Breast epithelium (tissue), 4 donors: Measurements from ENCODE around the gene MYO1D. TPM values are rescaled to one million over a fixed set of nuclear protein-coding genes. Genes with fewer than 3 reads are reported as not detected.

Experiments used
- DNase-seq, 2 donors: peaks; one replicate each; pipeline ENCODE4 v3.0.0-alpha.2; 2019; ENCODE audit warnings: low spot score in 2 of 2
- H3K27ac ChIP-seq, 2 donors: fragments of 200-600 bp; sonication (generic) in 1 of 2; one replicate each; pipeline ENCODE4 v1.5.1; 2016 to 2019; ENCODE audit warnings: mild to moderate bottlenecking in 1 of 2
- H3K27me3 ChIP-seq, 2 donors: fragments of 200-600 bp; sonication (generic) in 1 of 2; one replicate each; pipeline versions ENCODE4 v1.5.1 to v1.6.0; 2017 to 2019; ENCODE audit warnings: control low read depth in 1 of 2, mild to moderate bottlenecking in 1 of 2
- H3K36me3 ChIP-seq: fragments of 200-600 bp; one replicate; pipeline ENCODE4 v1.5.1; 2019
- H3K4me1 ChIP-seq, 2 donors: fragments of 200-600 bp; sonication (generic); one replicate each; pipeline ENCODE4 v1.5.1; 2016 to 2019; ENCODE audit warnings: control low read depth in 1 of 2
- H3K4me3 ChIP-seq, 3 donors: fragments of 200-600 bp; sonication (generic); 1 replicate in 2 of 3; 2 replicates in 1 of 3; pipeline ENCODE4 v1.5.1; 2016 to 2019; ENCODE audit warnings: mild to moderate bottlenecking in 3 of 3, moderate library complexity in 2 of 3
- H3K9me3 ChIP-seq, 2 donors: fragments of 200-600 bp; sonication (generic) in 1 of 2; one replicate each; pipeline ENCODE4 v1.5.1; 2016 to 2019; ENCODE audit warnings: control low read depth in 1 of 2
- POLR2A ChIP-seq: fragments of 450-650 bp; IDR thresholded peaks from one replicate; pipeline ENCODE4 v1.6.1; 2016; ENCODE audit warnings: antibody characterized with exemption, mild to moderate bottlenecking, moderate library complexity
- POLR2AphosphoS5 ChIP-seq, 3 donors: sonication (generic); formaldehyde crosslinking; IDR thresholded peaks; one replicate each; pipeline ENCODE4 v1.6.1; 2017; ENCODE audit warnings: antibody characterized with exemption in 3 of 3
- intact Hi-C: fragments of 100-400 bp; cut with DNase I; formaldehyde crosslinking; loops from one replicate; pipeline ENCODE4 v1.15.1; 2023; ENCODE audit warnings: low total_unique reads
- total RNA-seq, 3 donors: library from RNA; depleted of rRNA; stranded (reverse); fragments of >200 nt; gene quantifications; one replicate each; pipeline ENCODE4 v1.1.0, GENCODE V29; 2016
- TF ChIP-seq, protein P1 (sequence below), 3 donors: fragments of 450-650 bp; IDR thresholded peaks; one replicate each; pipeline ENCODE4 v1.5.1; 2016 to 2017; ENCODE audit warnings: antibody characterized with exemption in 3 of 3, mild to moderate bottlenecking in 3 of 3, moderate library complexity in 3 of 3

The MYO1D gene
- total RNA-seq, 3 donors from 2014 or later: 54.4 to 114 (median 76.7) TPM

DNA sequence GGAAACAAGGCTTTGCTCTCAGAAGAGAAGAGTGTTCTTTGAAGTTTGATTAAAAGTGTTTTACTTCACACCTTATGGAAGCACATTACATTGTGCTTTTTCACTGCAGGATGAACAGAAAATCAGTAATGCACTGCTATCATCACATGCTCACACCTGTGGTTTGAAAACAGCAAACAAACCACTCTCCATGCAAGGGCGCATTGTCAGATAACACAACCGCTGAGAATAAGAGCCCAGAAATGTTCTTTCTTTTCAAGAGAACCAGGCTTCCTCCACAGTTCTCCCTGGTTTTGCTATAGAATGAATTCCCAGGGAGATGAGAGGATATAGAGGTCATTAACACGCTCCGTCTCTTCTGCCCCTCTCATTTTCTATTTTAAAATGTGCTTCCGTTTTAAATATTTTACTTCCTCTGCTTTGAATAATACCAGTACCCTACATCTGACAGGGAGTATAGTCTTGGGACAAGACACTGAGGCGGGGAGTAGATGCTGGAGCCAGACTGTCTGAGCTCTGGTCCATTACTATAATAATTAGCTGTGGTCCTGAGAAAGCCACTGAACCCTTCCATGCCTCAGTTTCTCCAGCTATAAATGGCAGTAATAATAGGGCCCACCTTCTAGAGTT lies 318.5 kb downstream of the MYO1D start:
- no peak for DNase-seq
- Histone ChIP-seq H3K4me1 (no peaks in the 10 kb centered on the region), H3K4me3 (no peak overlapping the region), H3K36me3 (no peaks in the 10 kb centered on the region), H3K27ac (no peak overlapping the region), H3K27me3 (no peaks in the 10 kb centered on the region), H3K9me3 (no peaks in the 10 kb centered on the region)
- intact Hi-C loops: no loop called here
- TF ChIP-seq POLR2AphosphoS5 (IDR thresholded peaks at IDR 0.05): no peak
- no peak for TF ChIP-seq POLR2A
- TF ChIP-seq, protein P1, sequence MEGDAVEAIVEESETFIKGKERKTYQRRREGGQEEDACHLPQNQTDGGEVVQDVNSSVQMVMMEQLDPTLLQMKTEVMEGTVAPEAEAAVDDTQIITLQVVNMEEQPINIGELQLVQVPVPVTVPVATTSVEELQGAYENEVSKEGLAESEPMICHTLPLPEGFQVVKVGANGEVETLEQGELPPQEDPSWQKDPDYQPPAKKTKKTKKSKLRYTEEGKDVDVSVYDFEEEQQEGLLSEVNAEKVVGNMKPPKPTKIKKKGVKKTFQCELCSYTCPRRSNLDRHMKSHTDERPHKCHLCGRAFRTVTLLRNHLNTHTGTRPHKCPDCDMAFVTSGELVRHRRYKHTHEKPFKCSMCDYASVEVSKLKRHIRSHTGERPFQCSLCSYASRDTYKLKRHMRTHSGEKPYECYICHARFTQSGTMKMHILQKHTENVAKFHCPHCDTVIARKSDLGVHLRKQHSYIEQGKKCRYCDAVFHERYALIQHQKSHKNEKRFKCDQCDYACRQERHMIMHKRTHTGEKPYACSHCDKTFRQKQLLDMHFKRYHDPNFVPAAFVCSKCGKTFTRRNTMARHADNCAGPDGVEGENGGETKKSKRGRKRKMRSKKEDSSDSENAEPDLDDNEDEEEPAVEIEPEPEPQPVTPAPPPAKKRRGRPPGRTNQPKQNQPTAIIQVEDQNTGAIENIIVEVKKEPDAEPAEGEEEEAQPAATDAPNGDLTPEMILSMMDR (IDR thresholded peaks at IDR 0.05): no peak

DNA sequence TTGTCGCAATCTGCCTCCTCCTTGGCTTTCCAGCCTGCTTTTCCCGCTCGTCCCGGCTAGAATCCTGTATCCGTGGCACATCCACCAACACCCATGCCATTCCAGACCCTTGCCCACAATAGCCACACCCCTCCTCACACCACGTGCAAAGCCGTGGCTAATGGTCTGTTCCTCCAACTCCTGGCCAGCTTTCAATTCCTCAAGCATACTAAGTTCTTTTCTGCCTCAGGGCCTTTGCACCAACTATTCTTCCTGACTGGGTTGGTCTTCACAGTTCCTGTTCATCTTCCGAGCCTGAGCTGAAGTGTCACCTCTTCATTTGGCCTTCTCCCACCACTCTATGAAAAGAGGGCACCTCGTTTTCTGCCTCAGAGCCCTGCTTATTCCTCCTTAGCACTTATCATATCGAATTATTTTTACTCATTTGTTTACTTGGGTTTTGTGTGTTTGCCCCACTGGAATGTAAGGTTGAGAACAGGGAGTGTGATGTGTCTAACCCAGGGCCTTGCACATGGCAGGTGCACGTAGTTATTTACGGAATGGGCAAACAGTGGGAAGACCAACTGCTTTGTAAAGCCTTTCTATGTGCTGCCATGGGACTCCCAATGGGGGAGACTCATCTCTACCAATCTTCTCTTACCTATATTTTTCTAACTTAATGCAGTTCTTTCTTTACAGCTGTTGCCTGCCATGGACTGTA lies 321.2 kb downstream of the MYO1D start:
- no peak for DNase-seq
- no peaks in the 10 kb centered on the region for H3K27me3 ChIP-seq
- no peaks in the 10 kb centered on the region for H3K36me3 ChIP-seq
- intact Hi-C loops: no loop called here
- TF ChIP-seq POLR2AphosphoS5 (IDR thresholded peaks at IDR 0.05) (no peak), POLR2A (no peak)
- TF ChIP-seq, protein P1 (IDR thresholded peaks at IDR 0.05): no peak
- no peaks in the 10 kb centered on the region for H3K4me1 ChIP-seq
- no peak overlapping the region for H3K4me3 ChIP-seq
- no peak overlapping the region for H3K27ac ChIP-seq
- no peaks in the 10 kb centered on the region for H3K9me3 ChIP-seq

DNA sequence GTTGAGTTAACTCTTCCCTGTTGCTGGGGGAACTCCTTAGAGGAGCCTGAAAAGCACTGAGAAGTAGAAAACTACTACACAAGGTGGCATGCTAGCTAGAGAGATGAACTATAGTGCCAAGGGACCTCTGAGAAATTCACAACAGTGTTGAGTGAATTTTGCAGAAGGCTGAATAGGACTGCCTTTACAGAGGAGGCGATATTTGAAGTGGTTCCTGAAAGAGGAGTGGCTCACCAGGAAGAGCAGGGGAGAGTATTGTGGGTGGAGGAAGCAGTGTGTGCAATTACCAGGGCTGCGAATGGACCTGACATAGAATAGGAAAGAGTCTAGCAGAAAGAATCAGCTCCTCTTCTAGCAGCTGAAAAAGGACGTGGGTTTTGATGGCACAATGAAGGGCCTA lies 323.8 kb downstream of the MYO1D start:
- no peak for TF ChIP-seq POLR2A
- TF ChIP-seq POLR2AphosphoS5 (IDR thresholded peaks at IDR 0.05): no peak
- TF ChIP-seq, protein P1 (IDR thresholded peaks at IDR 0.05): no peak
- Histone ChIP-seq H3K9me3 (no peaks in the 10 kb centered on the region), H3K4me3 (no peak overlapping the region), H3K36me3 (no peaks in the 10 kb centered on the region), H3K27me3 (no peaks in the 10 kb centered on the region), H3K27ac (no peak overlapping the region), H3K4me1 (no peaks in the 10 kb centered on the region)
- DNase-seq: no peak
- intact Hi-C loops: no loop called here

DNA sequence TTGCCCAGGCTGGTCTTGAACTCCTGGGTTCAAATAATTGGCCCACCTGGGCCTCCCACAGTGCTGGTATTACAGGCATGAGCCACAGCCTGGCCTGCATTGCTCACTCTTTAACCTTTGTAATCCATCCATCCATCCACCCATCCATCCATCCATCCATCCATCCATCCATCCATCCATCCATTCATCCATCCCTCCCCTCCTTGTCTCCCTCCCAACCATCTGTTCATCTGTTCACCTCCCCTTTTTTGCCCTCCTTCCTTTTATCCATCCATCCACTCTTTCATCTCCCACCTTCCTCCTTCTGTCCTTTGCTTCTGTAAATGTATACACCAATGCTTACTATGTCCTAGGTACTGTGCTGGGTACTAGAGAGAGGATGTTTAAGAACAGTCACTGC lies 324.6 kb downstream of the MYO1D start:
- no peak for DNase-seq
- intact Hi-C loops: no loop called here
- Histone ChIP-seq H3K9me3 (no peaks in the 10 kb centered on the region), H3K27me3 (no peaks in the 10 kb centered on the region), H3K4me1 (no peaks in the 10 kb centered on the region), H3K27ac (no peak overlapping the region), H3K36me3 (no peaks in the 10 kb centered on the region), H3K4me3 (no peak overlapping the region)
- TF ChIP-seq, protein P1 (IDR thresholded peaks at IDR 0.05): no peak
- TF ChIP-seq POLR2AphosphoS5 (IDR thresholded peaks at IDR 0.05) (no peak), POLR2A (no peak)

DNA sequence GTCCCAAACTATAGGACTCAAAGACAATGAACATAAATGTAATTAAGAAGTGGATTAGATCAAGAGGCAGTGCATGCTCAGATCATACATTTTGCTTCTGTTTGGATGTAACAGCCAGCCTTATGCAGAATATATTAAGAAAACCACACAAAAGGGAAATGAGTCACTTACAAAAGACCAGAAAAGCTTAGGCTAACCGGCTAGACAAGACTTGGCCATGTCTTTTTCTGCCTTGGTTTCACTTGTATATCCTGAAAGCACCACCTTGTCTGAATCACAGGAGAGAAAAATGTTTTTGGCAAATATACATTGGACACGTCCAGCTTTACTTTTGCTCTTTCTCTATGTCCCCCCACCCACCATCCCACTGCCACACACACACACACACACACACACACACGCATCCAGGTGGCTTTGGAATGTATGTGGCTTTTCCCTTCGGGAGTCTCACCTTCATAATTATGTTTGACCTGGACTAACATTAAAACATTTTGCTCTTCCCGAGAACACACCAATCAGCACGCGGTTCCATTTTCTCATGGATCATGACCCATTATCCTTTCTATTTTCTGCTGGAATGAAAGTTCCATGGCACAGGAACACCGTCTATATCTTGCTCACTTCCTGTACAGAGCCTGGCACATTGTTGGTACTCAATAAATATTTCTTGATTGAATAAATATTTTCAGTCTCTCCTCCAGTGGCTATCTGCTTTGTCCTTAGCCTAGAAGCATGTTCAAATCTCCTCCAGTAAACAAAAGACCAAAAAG lies 325.6 kb downstream of the MYO1D start:
- H3K27me3 ChIP-seq: no peaks in the 10 kb centered on the region
- no peak for DNase-seq
- H3K4me3 ChIP-seq: no peak overlapping the region
- H3K36me3 ChIP-seq: no peaks in the 10 kb centered on the region
- peak overlapping the region in 1 of 2 donors; percentile 36 for H3K27ac ChIP-seq
- intact Hi-C loops: no loop called here
- H3K9me3 ChIP-seq: no peaks in the 10 kb centered on the region
- H3K4me1 ChIP-seq: no peaks in the 10 kb centered on the region
- TF ChIP-seq POLR2A (no peak), POLR2AphosphoS5 (IDR thresholded peaks at IDR 0.05) (no peak)
- TF ChIP-seq, protein P1 (IDR thresholded peaks at IDR 0.05): no peak
